HepG2 (cell line): ENCODE results near the gene BCL2L1. TPM values are rescaled to one million over a fixed set of nuclear protein-coding genes. Genes with fewer than 3 reads are reported as not detected.

Experiments used
- ATF4 ChIP-seq, 2 experiments: fragments of 450-650 bp in 1 of 2; sonication (generic) in 1 of 2; formaldehyde crosslinking; IDR thresholded peaks; 2 replicates each; pipeline versions ENCODE4 v1.5.0 to v1.8.0; 2020 to 2022; ENCODE audit warnings: mild to moderate bottlenecking in 1 of 2, missing genetic modification reagents in 1 of 2
- BRF2 ChIP-seq: sonication (generic); formaldehyde crosslinking; IDR thresholded peaks from 2 replicates; pipeline ENCODE4 v1.8.1; 2022; ENCODE audit warnings: mild to moderate bottlenecking, missing genetic modification reagents
- FIP1L1 ChIP-seq: fragments of 200-400 bp; formaldehyde crosslinking; IDR thresholded peaks from 2 replicates; pipeline ENCODE4 v1.6.1; 2018; ENCODE audit warnings: low read depth, mild to moderate bottlenecking, low read length, moderate library complexity, borderline replicate concordance; ENCODE audit not compliant: insufficient read depth
- FUBP1 ChIP-seq: sonication (generic); formaldehyde crosslinking; IDR thresholded peaks from 2 replicates; pipeline ENCODE4 v1.5.1; 2020; ENCODE audit warnings: missing genetic modification reagents, mild to moderate bottlenecking, borderline replicate concordance
- HDAC6 ChIP-seq: fragments of 200-600 bp; sonication (generic); IDR thresholded peaks from 2 replicates; pipeline ENCODE4 v1.7.0; 2017; ENCODE audit warnings: mild to moderate bottlenecking, antibody characterized with exemption, low read length, low read depth
- IRX3 ChIP-seq: sonication (generic); formaldehyde crosslinking; IDR thresholded peaks from 2 replicates; pipeline ENCODE4 v1.8.1; 2023; ENCODE audit warnings: mild to moderate bottlenecking, low read depth, missing genetic modification reagents, borderline replicate concordance
- KDM4B ChIP-seq: sonication (generic); formaldehyde crosslinking; IDR thresholded peaks from 2 replicates; pipeline ENCODE4 v1.4.0; 2020; ENCODE audit warnings: missing genetic modification reagents
- KMT2B ChIP-seq: IDR thresholded peaks from 2 replicates; pipeline ENCODE4 v1.6.1; 2016; ENCODE audit warnings: missing genetic modification reagents, missing compliant biosample characterization
- NR2F6 ChIP-seq, 2 experiments: IDR thresholded peaks; 2 replicates each; pipeline ENCODE4 v1.6.1; 2016; ENCODE audit warnings: antibody characterized with exemption in 1 of 2, mild to moderate bottlenecking in 1 of 2
- NR3C1 ChIP-seq: sonication (generic); formaldehyde crosslinking; IDR thresholded peaks from 2 replicates; pipeline ENCODE4 v1.4.0; 2020; ENCODE audit warnings: missing genetic modification reagents
- POLR2A ChIP-seq, 2 experiments: IDR thresholded peaks; 2 replicates each; pipeline ENCODE4 v1.6.1; 2011; ENCODE audit warnings: low read depth in 2 of 2, low read length in 2 of 2, mild to moderate bottlenecking in 1 of 2, moderate library complexity in 1 of 2; ENCODE audit not compliant: insufficient read depth in 1 of 2
- SAFB2 ChIP-seq: sonication (generic); formaldehyde crosslinking; IDR thresholded peaks from 2 replicates; pipeline ENCODE4 v1.5.1; 2020; ENCODE audit warnings: missing genetic modification reagents, low read depth, mild to moderate bottlenecking, borderline replicate concordance
- STAT6 ChIP-seq: sonication (generic); formaldehyde crosslinking; IDR thresholded peaks from 2 replicates; pipeline ENCODE4 v1.4.0; 2020; ENCODE audit warnings: missing genetic modification reagents, mild to moderate bottlenecking, borderline replicate concordance
- ZFP36L1 ChIP-seq: sonication (generic); formaldehyde crosslinking; IDR thresholded peaks from 2 replicates; pipeline ENCODE4 v1.8.0; 2022; ENCODE audit warnings: mild to moderate bottlenecking, missing genetic modification reagents, moderate library complexity
- ZNF335 ChIP-seq: sonication (generic); formaldehyde crosslinking; IDR thresholded peaks from 2 replicates; pipeline ENCODE4 v1.4.0; 2020; ENCODE audit warnings: missing genetic modification reagents
- ZNF367 ChIP-seq: sonication (generic); formaldehyde crosslinking; IDR thresholded peaks from 2 replicates; pipeline ENCODE4 v1.4.0; 2020; ENCODE audit warnings: missing genetic modification reagents, borderline replicate concordance
- ZNF768 ChIP-seq: sonication (generic); formaldehyde crosslinking; IDR thresholded peaks from 2 replicates; pipeline ENCODE4 v1.4.0; 2020; ENCODE audit warnings: missing genetic modification reagents
- ZXDC ChIP-seq: sonication (generic); formaldehyde crosslinking; IDR thresholded peaks from 2 replicates; pipeline ENCODE4 v1.5.0; 2020; ENCODE audit warnings: mild to moderate bottlenecking, missing genetic modification reagents
- polyA plus RNA-seq, 8 experiments: library from polyadenylated mRNA; depleted of rRNA in 3 of 8; stranded (reverse) in 7 of 8; unstranded in 1 of 8; fragments of >200 nt; fragmentation: Illumina TruSeq in 4 of 8; extraction: Trizol in 4 of 8; gene quantifications; 2 replicates each; pipeline versions ENCODE4 v1.2.1 to v1.2.3, GENCODE V29; 2011 to 2016; ENCODE audit warnings: low read depth in 4 of 8, missing spikeins in 1 of 8, mixed read lengths in 1 of 8; ENCODE audit not compliant: insufficient read depth in 1 of 8
- total RNA-seq, 5 experiments: library from RNA; depleted of rRNA; stranded (reverse); fragments of >200 nt; fragmentation: Illumina TruSeq; extraction: Trizol; gene quantifications; 2 replicates each; pipeline ENCODE4 v1.2.3, GENCODE V29; 2016; ENCODE audit warnings: low read depth in 1 of 5

BCL2L1 gene
- total and polyA plus RNA-seq, 2 of the 13 experiments (the other 11 are each of a cell fraction or from before 2014, with no cell fraction given) = 164 to 258 TPM

GRCh38 chr20:31704225-31705119 lies 18.2 kb downstream of the BCL2L1 start (continued):
- peak; percentile 100 for TF ChIP-seq STAT6 (CRISPR knock-in tag)
- TF ChIP-seq KDM4B (CRISPR knock-in tag) = peak; percentile 98
- TF ChIP-seq KMT2B (CRISPR knock-in tag) = peak; percentile 76
- peak; percentile 99 for TF ChIP-seq ZFP36L1
- no peak for TF ChIP-seq HDAC6
- no peak for TF ChIP-seq NR3C1 (CRISPR knock-in tag)
- TF ChIP-seq ZNF335 (CRISPR knock-in tag) = peak; percentile 94
- peak; percentile 60; the same call in 1 of the 2 replicates for TF ChIP-seq ZNF367 (CRISPR knock-in tag)
- TF ChIP-seq FIP1L1 = no peak
- TF ChIP-seq IRX3 (CRISPR knock-in tag) = no peak
- peak; percentile 71; the same call in 1 of the 2 replicates for TF ChIP-seq ZXDC (CRISPR knock-in tag)
- TF ChIP-seq BRF2 (CRISPR knock-in tag) = peak; percentile 97
- peak in 1 of 2 experiments; percentile 92; a peak in 2 of 4 replicates for TF ChIP-seq ATF4 (CRISPR knock-in tag; IDR thresholded peaks at IDR 0.05)
- TF ChIP-seq POLR2A (IDR thresholded peaks at IDR 0.05; ENCODE audit: insufficient read depth in 1 of 2, low read depth in 2 of 2, low read length in 2 of 2) = peak; percentile 56 to 73; a peak in 3 of 4 replicates
- TF ChIP-seq NR2F6 (IDR thresholded peaks at IDR 0.05) = peak; percentile 99
- peak; percentile 99 for TF ChIP-seq NR2F6 (CRISPR knock-in tag; IDR thresholded peaks at IDR 0.05)
- TF ChIP-seq ZNF768 (CRISPR knock-in tag) = no peak; the same call in 1 of the 2 replicates
- TF ChIP-seq SAFB2 (CRISPR knock-in tag) = peak; percentile 84; the same call in 1 of the 2 replicates
- TF ChIP-seq FUBP1 (CRISPR knock-in tag) = peak; percentile 100
